Fibroblast of villous mesenchyme (primary cell): ENCODE measurements around the gene UGT1A3. TPM values are rescaled to one million over a fixed set of nuclear protein-coding genes. Genes with fewer than 3 reads are reported as not detected.
"Not testable (repeated sequence)": the region's sequence is repeated elsewhere in the genome, so short reads cannot be mapped to it uniquely, and the experiment has no call there.

Experiments used
- DNase-seq: peaks from one replicate; pipeline ENCODE4 v3.0.0-alpha.2; 2010; ENCODE audit warnings: low read depth
- H3K4me3 ChIP-seq: 2 replicates; pipeline ENCODE4 v1.5.1; 2011; ENCODE audit warnings: low read depth, mild to moderate bottlenecking, low read length
- total RNA-seq: library from RNA; depleted of rRNA; stranded (reverse); fragments of >200 nt; gene quantifications from 2 replicates; pipeline ENCODE4 v1.2.3, GENCODE V29; 2012
- TF ChIP-seq, protein P1 (sequence below): IDR thresholded peaks from 2 replicates; pipeline ENCODE4 v1.5.1; 2012; ENCODE audit warnings: low read depth, mild to moderate bottlenecking, low read length; ENCODE audit not compliant: insufficient read depth

Gene UGT1A3
- total RNA-seq, 1 donor = not detected

DNA sequence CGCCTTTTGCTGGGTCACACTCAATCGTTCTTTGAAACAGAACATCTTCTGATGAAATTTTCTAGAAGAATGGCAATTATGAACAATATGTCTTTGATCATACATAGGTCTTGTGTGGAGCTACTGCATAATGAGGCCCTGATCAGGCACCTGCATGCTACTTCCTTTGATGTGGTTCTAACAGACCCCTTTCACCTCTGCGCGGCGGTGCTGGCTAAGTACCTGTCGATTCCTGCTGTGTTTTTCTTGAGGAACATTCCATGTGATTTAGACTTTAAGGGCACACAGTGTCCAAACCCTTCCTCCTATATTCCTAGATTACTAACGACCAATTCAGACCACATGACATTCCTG is 15.6 kb upstream of the UGT1A3 start:
- H3K4me3 ChIP-seq = no peak overlapping the region
- TF ChIP-seq, protein P1, sequence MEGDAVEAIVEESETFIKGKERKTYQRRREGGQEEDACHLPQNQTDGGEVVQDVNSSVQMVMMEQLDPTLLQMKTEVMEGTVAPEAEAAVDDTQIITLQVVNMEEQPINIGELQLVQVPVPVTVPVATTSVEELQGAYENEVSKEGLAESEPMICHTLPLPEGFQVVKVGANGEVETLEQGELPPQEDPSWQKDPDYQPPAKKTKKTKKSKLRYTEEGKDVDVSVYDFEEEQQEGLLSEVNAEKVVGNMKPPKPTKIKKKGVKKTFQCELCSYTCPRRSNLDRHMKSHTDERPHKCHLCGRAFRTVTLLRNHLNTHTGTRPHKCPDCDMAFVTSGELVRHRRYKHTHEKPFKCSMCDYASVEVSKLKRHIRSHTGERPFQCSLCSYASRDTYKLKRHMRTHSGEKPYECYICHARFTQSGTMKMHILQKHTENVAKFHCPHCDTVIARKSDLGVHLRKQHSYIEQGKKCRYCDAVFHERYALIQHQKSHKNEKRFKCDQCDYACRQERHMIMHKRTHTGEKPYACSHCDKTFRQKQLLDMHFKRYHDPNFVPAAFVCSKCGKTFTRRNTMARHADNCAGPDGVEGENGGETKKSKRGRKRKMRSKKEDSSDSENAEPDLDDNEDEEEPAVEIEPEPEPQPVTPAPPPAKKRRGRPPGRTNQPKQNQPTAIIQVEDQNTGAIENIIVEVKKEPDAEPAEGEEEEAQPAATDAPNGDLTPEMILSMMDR = no peak
- DNase-seq = no peak

DNA sequence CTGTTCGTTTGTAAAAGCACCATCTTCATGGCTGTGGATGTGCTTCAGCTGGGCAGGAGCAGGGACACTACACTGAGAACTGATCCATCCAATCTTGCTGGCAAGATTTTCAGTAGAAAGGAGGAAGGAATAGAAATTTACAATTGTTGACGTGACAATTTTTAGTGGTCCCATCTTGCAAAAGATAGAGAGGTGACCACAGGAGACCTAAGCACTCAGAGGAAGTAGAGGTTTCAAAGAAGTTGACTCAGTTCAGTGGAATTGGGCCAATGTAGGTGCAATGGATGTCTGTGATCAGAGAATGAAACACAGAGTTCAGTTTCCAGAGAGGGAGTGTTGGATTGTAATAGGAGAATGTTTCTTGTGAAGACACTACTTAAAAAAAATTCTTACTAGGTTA is 14.7 kb upstream of the UGT1A3 start:
- no peak overlapping the region for H3K4me3 ChIP-seq
- TF ChIP-seq, protein P1 = no peak
- DNase-seq = no peak

DNA sequence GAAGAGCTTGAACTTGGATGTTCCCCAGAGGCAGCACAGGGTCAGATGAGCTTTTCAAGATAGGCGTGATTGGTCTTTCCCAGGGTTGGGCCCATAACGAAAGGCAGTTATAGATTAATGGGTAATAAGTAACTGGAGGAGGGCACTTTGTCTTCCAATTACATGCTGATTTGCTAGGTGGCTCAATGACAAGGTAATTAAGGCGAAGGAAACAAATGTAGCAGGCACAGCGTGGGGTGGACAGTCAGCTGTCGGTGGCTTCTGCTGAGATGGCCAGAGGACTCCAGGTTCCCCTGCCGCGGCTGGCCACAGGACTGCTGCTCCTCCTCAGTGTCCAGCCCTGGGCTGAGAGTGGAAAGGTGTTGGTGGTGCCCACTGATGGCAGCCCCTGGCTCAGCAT is 10.3 kb upstream of the UGT1A3 start, which contains the start of gene UGT1A4:
Gene UGT1A4, plus strand, starts transcription at position 185 of the 400 bp plus-strand sequence. Its CDS starts 85 bp downstream, at position 270.
- H3K4me3 ChIP-seq = no peak within 1 kb of the TSS
- TF ChIP-seq, protein P1 = no peak
- no peak for DNase-seq

DNA sequence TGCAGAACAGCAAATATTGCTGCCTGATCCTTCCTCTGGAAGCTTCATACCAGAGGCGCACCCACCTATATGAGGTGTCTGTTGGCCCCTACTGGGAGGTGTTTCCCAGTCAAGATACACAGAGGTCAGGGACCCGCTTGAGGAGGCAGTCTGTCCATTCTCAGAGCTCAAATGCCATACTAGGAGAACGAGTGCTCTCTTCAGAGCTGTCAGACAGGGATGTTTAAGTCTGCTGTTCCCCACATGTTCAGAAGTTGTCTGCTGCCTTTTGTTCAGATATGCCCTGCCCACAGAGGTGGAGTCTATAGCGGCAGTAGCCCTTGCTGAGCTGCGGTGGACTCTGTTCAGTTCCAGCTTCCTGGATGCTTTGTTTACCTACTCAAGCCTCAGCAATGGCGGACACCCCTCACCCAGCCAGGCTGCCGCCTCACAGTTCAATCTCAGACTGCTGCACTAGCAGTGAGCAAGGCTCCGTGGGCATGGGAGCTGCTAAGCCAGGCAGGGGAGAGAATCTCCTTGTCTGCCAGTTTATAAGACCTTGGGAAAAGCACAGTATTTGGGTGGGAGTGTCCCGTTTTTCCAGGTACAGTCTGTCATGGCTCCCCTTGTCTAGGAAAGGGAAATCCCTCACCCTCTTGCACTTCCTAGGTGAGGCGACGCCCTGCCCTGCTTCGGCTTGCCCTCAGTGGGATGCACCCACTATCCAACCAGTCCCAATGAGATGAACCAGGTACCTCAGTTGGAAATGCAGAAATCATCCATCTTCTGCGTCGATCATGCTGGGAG is 8.2 kb downstream of the UGT1A3 start:
- not testable (repeated sequence) for DNase-seq, H3K4me3 ChIP-seq

DNA sequence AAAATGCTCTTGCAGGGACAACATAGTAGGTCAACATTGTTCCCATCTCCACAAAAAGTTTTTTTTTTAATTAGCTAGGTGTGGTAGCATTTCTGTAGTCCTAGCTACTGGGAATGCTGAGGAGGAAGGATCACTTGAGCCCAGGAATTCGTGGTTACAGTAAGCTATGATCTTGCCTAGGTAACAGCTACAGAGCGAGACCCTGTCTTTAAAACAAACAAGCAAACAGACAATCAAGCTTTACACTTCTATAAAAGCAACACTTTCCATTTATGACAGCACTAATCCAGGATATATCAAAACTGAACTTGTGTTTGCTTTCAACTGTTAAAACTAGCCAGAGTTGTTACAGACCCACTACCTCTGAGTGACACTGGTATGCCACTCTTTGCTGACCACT is 12.0 kb downstream of the UGT1A3 start:
- no peak overlapping the region for H3K4me3 ChIP-seq
- DNase-seq = no peak
- TF ChIP-seq, protein P1 = no peak

DNA sequence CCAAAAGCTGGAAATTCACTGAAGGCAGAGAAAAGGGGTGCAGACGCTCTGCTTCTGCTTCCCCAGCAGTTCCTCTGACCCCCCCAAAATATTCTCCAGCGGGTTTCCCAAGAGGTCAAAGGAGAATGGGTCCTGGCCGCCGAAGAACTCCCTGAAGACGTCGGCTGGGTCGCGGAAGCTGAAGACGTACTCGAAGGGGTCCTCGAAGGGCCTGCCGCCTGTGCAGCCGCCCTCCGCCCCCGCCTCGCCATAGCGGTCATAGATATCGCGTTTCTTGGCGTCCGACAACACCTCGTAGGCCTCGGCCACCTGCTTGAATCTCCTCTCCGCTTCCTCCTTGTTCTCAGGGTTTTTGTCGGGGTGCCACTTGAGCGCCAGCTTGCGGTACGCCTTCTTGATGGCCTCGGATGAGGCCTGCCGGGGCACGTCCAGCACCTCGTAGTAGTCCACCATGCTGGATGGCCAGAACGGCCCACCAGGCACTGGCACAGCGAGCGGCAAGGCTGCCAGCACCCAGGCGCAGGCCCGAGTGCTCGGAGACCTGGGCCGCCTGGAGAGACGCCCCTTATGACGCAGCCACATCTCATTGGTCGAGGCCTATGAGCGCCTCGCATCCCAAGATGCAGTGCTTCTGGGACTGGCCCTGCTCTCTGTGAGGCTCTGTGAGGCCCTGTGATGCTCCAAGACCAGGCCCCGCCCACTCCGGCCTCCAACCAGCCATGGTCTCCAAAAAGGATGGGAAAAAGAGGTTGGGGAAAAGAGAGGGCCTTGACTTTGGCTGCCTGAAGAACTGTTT is 14.8 kb downstream of the UGT1A3 start:
- DNase-seq = no peak
- H3K4me3 ChIP-seq = no peak overlapping the region
- TF ChIP-seq, protein P1 = no peak

DNA sequence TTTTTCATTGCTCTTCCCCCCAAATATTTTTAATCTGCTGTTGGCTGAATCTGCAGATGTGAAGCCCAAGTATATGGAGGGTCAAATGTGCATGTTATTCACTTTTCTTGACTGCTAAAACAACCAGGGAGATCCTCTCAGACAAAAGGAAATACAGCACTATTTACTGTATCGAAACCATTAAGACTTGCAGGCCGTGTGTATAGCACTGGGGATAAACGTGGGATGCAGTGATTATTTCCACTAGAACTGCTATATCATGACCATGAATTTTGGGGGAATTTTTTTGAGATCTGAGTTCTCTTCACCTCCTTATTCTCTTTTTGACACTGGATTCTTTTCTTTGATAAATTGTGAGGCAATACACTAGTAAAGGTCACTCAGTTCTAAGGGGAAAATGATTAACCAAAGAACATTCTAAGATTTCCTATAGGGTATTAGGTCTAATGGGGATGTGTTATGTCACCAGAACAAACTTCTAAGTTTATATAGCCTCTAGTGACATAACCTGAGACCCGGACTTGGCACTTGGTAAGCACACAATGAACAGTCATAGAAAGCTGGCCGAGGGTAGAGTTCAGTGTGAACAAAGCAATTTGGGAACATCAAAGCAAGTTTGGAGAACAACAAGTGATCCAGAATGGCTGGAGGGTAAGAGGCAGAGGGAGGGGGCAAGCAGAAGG is 16.4 kb downstream of the UGT1A3 start:
- no peak for DNase-seq
- TF ChIP-seq, protein P1 = no peak
- no peak overlapping the region for H3K4me3 ChIP-seq

DNA sequence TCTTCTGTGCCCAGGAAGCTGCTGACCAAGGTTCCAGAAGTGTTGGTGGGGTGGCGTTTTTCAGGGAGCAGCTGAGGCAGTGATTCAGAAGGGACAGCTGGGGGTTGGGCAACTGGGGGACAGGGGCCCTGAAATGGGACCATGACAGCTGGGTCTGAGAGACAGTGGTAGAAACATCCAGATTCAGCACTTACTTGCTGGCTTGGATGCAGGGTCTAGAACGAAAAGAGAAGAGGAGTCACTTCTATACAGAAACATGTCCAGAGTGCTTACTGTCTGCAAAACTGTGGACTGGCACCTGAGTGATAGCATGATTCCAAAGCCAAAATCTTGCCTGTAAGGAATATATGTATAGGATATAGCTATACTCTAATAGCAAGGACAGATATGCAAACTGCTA is 17.0 kb downstream of the UGT1A3 start:
- not testable (repeated sequence) for DNase-seq, H3K4me3 ChIP-seq
